ENCODE measurements around the gene GFY. TPM values are rescaled to one million over a fixed set of nuclear protein-coding genes. Genes with fewer than 3 reads are reported as not detected.
A peak's percentile ranks its signal among the peaks of the same experiment; 100 is the strongest.

Gene GFY
- total and polyA plus RNA-seq, 7 donors = 0.33 TPM; not detected in 6

GRCh38 chr19:49423985-49424303, 1.2 kb upstream of the GFY start:
- TF ChIP-seq, protein P1, sequence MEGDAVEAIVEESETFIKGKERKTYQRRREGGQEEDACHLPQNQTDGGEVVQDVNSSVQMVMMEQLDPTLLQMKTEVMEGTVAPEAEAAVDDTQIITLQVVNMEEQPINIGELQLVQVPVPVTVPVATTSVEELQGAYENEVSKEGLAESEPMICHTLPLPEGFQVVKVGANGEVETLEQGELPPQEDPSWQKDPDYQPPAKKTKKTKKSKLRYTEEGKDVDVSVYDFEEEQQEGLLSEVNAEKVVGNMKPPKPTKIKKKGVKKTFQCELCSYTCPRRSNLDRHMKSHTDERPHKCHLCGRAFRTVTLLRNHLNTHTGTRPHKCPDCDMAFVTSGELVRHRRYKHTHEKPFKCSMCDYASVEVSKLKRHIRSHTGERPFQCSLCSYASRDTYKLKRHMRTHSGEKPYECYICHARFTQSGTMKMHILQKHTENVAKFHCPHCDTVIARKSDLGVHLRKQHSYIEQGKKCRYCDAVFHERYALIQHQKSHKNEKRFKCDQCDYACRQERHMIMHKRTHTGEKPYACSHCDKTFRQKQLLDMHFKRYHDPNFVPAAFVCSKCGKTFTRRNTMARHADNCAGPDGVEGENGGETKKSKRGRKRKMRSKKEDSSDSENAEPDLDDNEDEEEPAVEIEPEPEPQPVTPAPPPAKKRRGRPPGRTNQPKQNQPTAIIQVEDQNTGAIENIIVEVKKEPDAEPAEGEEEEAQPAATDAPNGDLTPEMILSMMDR (IDR thresholded peaks at IDR 0.05) = no peak
- intact Hi-C loops (cut with DNase I) = no loop called here
- no peak for DNase-seq

GRCh38 chr19:49425922-49426592, 869 bp downstream of the GFY start:
- TF ChIP-seq, protein P1 (IDR thresholded peaks at IDR 0.05) = no peak
- Histone ChIP-seq H3K9me3 (no peaks in the 10 kb centered on the region), H3K4me3 (no peak overlapping the region), H3K36me3 (ENCODE audit: insufficient read depth in 1 of 2, low read depth in 1 of 2) (no peaks in the 10 kb centered on the region), H3K27ac (no peak overlapping the region), H3K4me1 (peaks cover 25% of the 10 kb centered on the region), H3K27me3 (ENCODE audit: insufficient read depth in 3 of 3, low read length in 2 of 3) (peaks cover 0 to 97% (median 63%) of the 10 kb centered on the region in 3 donors)
- ATAC-seq (no peak), DNase-seq (no peak)
- 3 to 4% (median 4%) methylated on average over 27 to 30 of the region's 30 CpGs for WGBS, 3 donors
- intact Hi-C loops (cut with DNase I) = no loop called here

More at GRCh38 chr19:49423985-49424303, 1.2 kb upstream of the GFY start:
- Histone ChIP-seq H3K4me1 (peaks cover 28% of the 10 kb centered on the region), H3K4me3 (no peak overlapping the region), H3K36me3 (ENCODE audit: insufficient read depth in 1 of 2, low read depth in 1 of 2) (no peaks in the 10 kb centered on the region), H3K27ac (no peak overlapping the region), H3K27me3 (ENCODE audit: insufficient read depth in 3 of 3, low read length in 2 of 3) (peaks cover 0 to 98% (median 59%) of the 10 kb centered on the region in 3 donors), H3K9me3 (no peaks in the 10 kb centered on the region)
- no peak for ATAC-seq
- 6 to 13% (median 10%) methylated on average over 3 of the region's 3 CpGs for WGBS, 3 donors

GRCh38 chr19:49427339-49427738, 2.2 kb downstream of the GFY start:
- Histone ChIP-seq H3K9me3 (no peaks in the 10 kb centered on the region), H3K36me3 (ENCODE audit: insufficient read depth in 1 of 2, low read depth in 1 of 2) (no peaks in the 10 kb centered on the region), H3K27ac (no peak overlapping the region), H3K4me1 (peaks cover 19% of the 10 kb centered on the region), H3K4me3 (no peak overlapping the region), H3K27me3 (ENCODE audit: insufficient read depth in 3 of 3, low read length in 2 of 3) (peaks cover 0 to 97% (median 65%) of the 10 kb centered on the region in 3 donors)
- 38 to 47% (median 44%) methylated on average over 12 of the region's 12 CpGs for WGBS, 3 donors
- TF ChIP-seq, protein P1 (IDR thresholded peaks at IDR 0.05) = no peak
- intact Hi-C loops (cut with DNase I) = no loop called here
- ATAC-seq (no peak), DNase-seq (no peak)

DNA sequence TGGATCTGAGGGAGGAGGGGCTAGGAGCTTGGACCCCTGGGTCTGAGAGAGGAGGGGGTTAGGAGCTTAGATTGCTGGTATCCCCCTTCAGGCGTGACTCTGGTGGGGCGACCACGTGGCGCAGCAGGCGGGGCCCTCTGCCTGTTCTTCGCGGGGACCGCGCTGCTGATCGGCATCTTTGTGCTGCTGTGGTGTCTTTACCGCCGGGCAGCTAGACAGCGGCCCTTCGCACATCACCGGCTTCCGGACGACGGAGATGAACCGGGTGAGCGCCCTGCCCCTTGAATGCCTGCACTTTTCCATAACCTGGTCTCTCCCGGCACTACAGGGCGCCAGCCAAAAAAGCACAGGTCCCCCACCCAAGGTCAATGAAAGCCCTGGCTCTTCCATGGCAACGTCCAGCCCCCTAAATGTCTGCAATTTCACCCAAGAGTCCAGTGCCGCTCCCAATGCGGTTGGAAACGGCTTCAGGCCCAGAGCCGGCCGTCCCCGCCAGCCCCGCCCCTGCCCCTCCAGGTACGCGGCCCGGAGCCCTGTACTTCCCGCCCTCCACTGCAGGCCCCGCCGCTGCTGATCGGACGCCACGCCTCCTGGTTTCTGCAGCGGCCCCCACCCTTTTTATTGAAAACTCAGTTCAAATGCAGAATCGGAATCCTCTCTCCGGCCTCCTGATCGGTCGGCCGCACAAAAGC, 2.8 kb downstream of the GFY start:
- H3K36me3 ChIP-seq (ENCODE audit: insufficient read depth in 1 of 2, low read depth in 1 of 2) = no peaks in the 10 kb centered on the region
- DNase-seq (no peak), ATAC-seq (no peak)
- WGBS, 3 donors = 1 to 2% (median 1%) methylated on average over 44 to 45 of the region's 45 CpGs
- peaks cover 14% of the 10 kb centered on the region for H3K4me1 ChIP-seq
- TF ChIP-seq, protein P1 (IDR thresholded peaks at IDR 0.05) = no peak
- no peak overlapping the region for H3K27ac ChIP-seq
- H3K9me3 ChIP-seq = no peaks in the 10 kb centered on the region
- intact Hi-C loops (cut with DNase I) = no loop called here
- H3K27me3 ChIP-seq (ENCODE audit: insufficient read depth in 3 of 3, low read length in 2 of 3) = peaks cover 0 to 97% (median 64%) of the 10 kb centered on the region in 3 donors
- H3K4me3 ChIP-seq = peak overlapping the region; percentile 7
